ENCODE measurements around the gene TRPC4.

- TF ChIP-seq CTCF (conservative IDR thresholded peaks at IDR 0.05; ENCODE audit: low read length) (no peak), EZH2phosphoT487 (IDR thresholded peaks at IDR 0.05; ENCODE audit: borderline replicate concordance, low read depth, low read length) (no peak)
These were observed 20.2 kb upstream of the TRPC4 start for GRCh38 chr13:37889820-37890219.

All from OCI-LY7 (cell line).